ENCODE measurements around the gene CLDN15. TPM values are rescaled to one million over a fixed set of nuclear protein-coding genes. Genes with fewer than 3 reads are reported as not detected.
"Not testable (repeated sequence)": the region's sequence is repeated elsewhere in the genome, so short reads cannot be mapped to it uniquely, and the experiment has no call there.

The CLDN15 gene
- polyA plus RNA-seq, 2 of the 4 experiments (the other 2 are of a cell fraction), result 9.6 to 12.9 TPM

GRCh38 chr7:101255796-101256195, 18.2 kb upstream of the CLDN15 start:
- WGBS (ENCODE audit: missing lambda C conversion rate), result 44% methylated on average over 4 of the region's 4 CpGs
- Histone ChIP-seq H3K4me2 (no peak overlapping the region), H3K27ac (no peak overlapping the region), H3K4me1 (peaks cover 5% of the 10 kb centered on the region; the same call in 2 of the 3 replicates), H3K9me3 (no peaks in the 10 kb centered on the region), H3K4me3 (no peak overlapping the region)
- no peak for ATAC-seq
- FAIRE-seq, result no peak
- ChIA-PET CTCF (interaction anchor here (1.6 to 3.4 kb wide), 5 partner anchors 12 to 112 kb away, joined by 4 to 24 read pairs (median 11); partner anchors contain the start of gene FIS1), POLR2A (no interaction called here)
- no peak for TF ChIP-seq HEYL (CRISPR knock-in tag; IDR thresholded peaks at IDR 0.05)
- no peak for DNase-seq (ENCODE audit: low read depth in 1 of 2, low spot score in 1 of 2)

GRCh38 chr7:101253199-101253598, 15.6 kb upstream of the CLDN15 start:
- WGBS (ENCODE audit: missing lambda C conversion rate), result 80% methylated on average over 5 of the region's 5 CpGs
- not testable (repeated sequence) for ATAC-seq; FAIRE-seq; DNase-seq (ENCODE audit: low read depth in 1 of 2, low spot score in 1 of 2); H3K9me3 ChIP-seq; H3K4me1 ChIP-seq
- ChIA-PET CTCF (interaction anchor here (1.0 to 3.1 kb wide), 5 partner anchors 9 to 38 kb away, joined by 4 to 24 read pairs (median 5); partner anchors contain the start of gene FIS1), POLR2A (interaction anchor here (0.7 kb wide), 1 partner anchor 366 kb away, joined by 14 read pairs; no protein-coding TSS in a partner anchor)
- Histone ChIP-seq H3K27ac (peak overlapping the region in 1 of 2 experiments; percentile 84; a peak in 5 of 6 replicates), H3K4me2 (peak overlapping the region; percentile 76), H3K4me3 (peak overlapping the region; percentile 84; the same call in 2 of the 3 replicates)

GRCh38 chr7:101251871-101252659, 14.5 kb upstream of the CLDN15 start:
- Histone ChIP-seq H3K9me3 (no peaks in the 10 kb centered on the region), H3K4me3 (peak overlapping the region; percentile 84), H3K27ac (peak overlapping the region; percentile 77 to 84), H3K4me2 (peak overlapping the region; percentile 93), H3K4me1 (peaks cover 10% of the 10 kb centered on the region; the same call in 2 of the 3 replicates)
- DNase-seq (ENCODE audit: low read depth in 1 of 2, low spot score in 1 of 2) (peak; percentile 96 to 99), ATAC-seq (peak; percentile 99 to 100), FAIRE-seq (peak; percentile 80)
- under 1% methylated on average over 46 of the region's 55 CpGs for WGBS (ENCODE audit: missing lambda C conversion rate)
- TF ChIP-seq CTCF (IDR thresholded peaks at IDR 0.05) (no peak), JUN (IDR thresholded peaks at IDR 0.05) (peak; percentile 54 to 82; a peak in 4 of 5 replicates), FOSB (CRISPR knock-in tag; IDR thresholded peaks at IDR 0.05) (no peak), FOSL2 (IDR thresholded peaks at IDR 0.05) (no peak), FOSL2 (CRISPR knock-in tag; IDR thresholded peaks at IDR 0.05) (no peak), USF2 (IDR thresholded peaks at IDR 0.05) (peak; percentile 96), HOXB13 (CRISPR knock-in tag; IDR thresholded peaks at IDR 0.05; ENCODE audit: low read depth) (no peak), MAX (IDR thresholded peaks at IDR 0.05) (peak; percentile 54), HOXB5 (CRISPR knock-in tag; IDR thresholded peaks at IDR 0.05) (no peak), BCL3 (IDR thresholded peaks at IDR 0.05) (peak; percentile 41; the same call in 1 of the 3 replicates), NR3C1 (IDR thresholded peaks at IDR 0.05) (no peak), KDM5A (IDR thresholded peaks at IDR 0.05) (peak; percentile 56; the same call in 1 of the 2 replicates), SMC3 (IDR thresholded peaks at IDR 0.05) (no peak), TP53 (CRISPR knock-in tag; IDR thresholded peaks at IDR 0.05) (no peak), E2F6 (IDR thresholded peaks at IDR 0.05; ENCODE audit: borderline replicate concordance, low read depth) (0 out of 2 replicates have a peak, but pooled peaks have one; percentile 66), GATA3 (IDR thresholded peaks at IDR 0.05; ENCODE audit: borderline replicate concordance) (peak; percentile 12; the same call in 1 of the 2 replicates), HMGXB4 (CRISPR knock-in tag; IDR thresholded peaks at IDR 0.05; ENCODE audit: borderline replicate concordance) (no peak), CHD4 (IDR thresholded peaks at IDR 0.05; ENCODE audit: borderline replicate concordance) (no peak), PHF8 (IDR thresholded peaks at IDR 0.05; ENCODE audit: borderline replicate concordance, low read depth) (peak; percentile 77), POLR2A (IDR thresholded peaks at IDR 0.05; ENCODE audit: low read length) (peak; percentile 46)
- ChIA-PET CTCF (interaction anchor here (0.9 to 2.9 kb wide), 6 partner anchors 9 to 108 kb away, joined by 3 to 12 read pairs (median 4); no protein-coding TSS in a partner anchor), POLR2A (interaction anchor here (0.7 to 1.7 kb wide), 8 partner anchors 8 to 167 kb away, joined by 3 to 11 read pairs (median 4); partner anchors contain the start of genes IFT22, PLOD3, TRIM56 and ZNHIT1)
